ENCODE data around the gene KCTD19. TPM values are rescaled to one million over a fixed set of nuclear protein-coding genes. Genes with fewer than 3 reads are reported as not detected.

KCTD19 gene
- total RNA-seq, 1 experiment from 2014 or later, result 0.23 TPM

GRCh38 chr16:67283826-67284555, 42.5 kb downstream of the KCTD19 start:
- DNase-seq (ENCODE audit: low read depth), result no peak

GRCh38 chr16:67283039-67283825, 43.3 kb downstream of the KCTD19 start:
- DNase-seq (ENCODE audit: low read depth), result no peak

- DNase-seq (ENCODE audit: low read depth), result no peak
These were observed 44.1 kb downstream of the KCTD19 start for GRCh38 chr16:67282447-67282805.

GRCh38 chr16:67281536-67282446, 44.8 kb downstream of the KCTD19 start:
- DNase-seq (ENCODE audit: low read depth), result no peak

GRCh38 chr16:67280090-67281015, 46.2 kb downstream of the KCTD19 start:
- no peak for DNase-seq (ENCODE audit: low read depth)

- peak; percentile 85 for DNase-seq (ENCODE audit: low read depth)
These were observed 47.0 kb downstream of the KCTD19 start, which contains the start of gene PLEKHG4 for GRCh38 chr16:67279296-67280089. TSS of gene PLEKHG4 (plus strand) at chr16:67279532. CDS start at chr16:67280045, 513 bp downstream.

GRCh38 chr16:67278773-67279295, 47.7 kb downstream of the KCTD19 start:
- DNase-seq (ENCODE audit: low read depth), result peak; percentile 66

- DNase-seq (ENCODE audit: low read depth), result peak; percentile 85
These were observed 48.4 kb downstream of the KCTD19 start for GRCh38 chr16:67277999-67278772.

- DNase-seq (ENCODE audit: low read depth), result peak; percentile 98
These were observed 49.1 kb downstream of the KCTD19 start for GRCh38 chr16:67277294-67277998.

GRCh38 chr16:67275321-67275720, 51.2 kb downstream of the KCTD19 start:
- DNase-seq (ENCODE audit: low read depth), result no peak

- DNase-seq (ENCODE audit: low read depth), result no peak
These were observed 55.1 kb downstream of the KCTD19 start for GRCh38 chr16:67271446-67271845.

GRCh38 chr16:67270931-67271338, 55.6 kb downstream of the KCTD19 start:
- no peak for DNase-seq (ENCODE audit: low read depth)

GRCh38 chr16:67269766-67270165, 56.8 kb downstream of the KCTD19 start:
- peak; percentile 93 for DNase-seq (ENCODE audit: low read depth)

GRCh38 chr16:67268136-67268579, 58.4 kb downstream of the KCTD19 start:
- peak; percentile 88 for DNase-seq (ENCODE audit: low read depth)

- DNase-seq (ENCODE audit: low read depth), result no peak
These were observed 60.7 kb downstream of the KCTD19 start for GRCh38 chr16:67265834-67266233.

GRCh38 chr16:67264866-67265265, 61.7 kb downstream of the KCTD19 start:
- DNase-seq (ENCODE audit: low read depth), result no peak

GRCh38 chr16:67264277-67264676, 62.3 kb downstream of the KCTD19 start:
- DNase-seq (ENCODE audit: low read depth), result no peak

GRCh38 chr16:67263201-67263600, 63.3 kb downstream of the KCTD19 start:
- no peak for DNase-seq (ENCODE audit: low read depth)

Measured in Daoy (cell line).